Stimulated activated CD4-positive, alpha-beta T cell treated with anti-CD3 and anti-CD28 coated beads, Interleukin-12 subunit alpha, Interleukin-12 subunit beta, amount 100 ng/mL, for 4 hours (primary cell): ENCODE measurements around the gene USP6NL.
"Not testable (repeated sequence)": the region's sequence is repeated elsewhere in the genome, so short reads cannot be mapped to it uniquely, and the experiment has no call there.

ENCODE experiments used
- DNase-seq: peaks from one replicate; pipeline ENCODE4 v3.0.0-alpha.2; 2020

The USP6NL gene

GRCh38 chr10:11511321-11511720 is 100.1 kb downstream of the USP6NL start:
- DNase-seq = no peak

GRCh38 chr10:11510736-11511135 is 100.7 kb downstream of the USP6NL start:
- no peak for DNase-seq

GRCh38 chr10:11510281-11510680 is 101.2 kb downstream of the USP6NL start:
- no peak for DNase-seq

DNA sequence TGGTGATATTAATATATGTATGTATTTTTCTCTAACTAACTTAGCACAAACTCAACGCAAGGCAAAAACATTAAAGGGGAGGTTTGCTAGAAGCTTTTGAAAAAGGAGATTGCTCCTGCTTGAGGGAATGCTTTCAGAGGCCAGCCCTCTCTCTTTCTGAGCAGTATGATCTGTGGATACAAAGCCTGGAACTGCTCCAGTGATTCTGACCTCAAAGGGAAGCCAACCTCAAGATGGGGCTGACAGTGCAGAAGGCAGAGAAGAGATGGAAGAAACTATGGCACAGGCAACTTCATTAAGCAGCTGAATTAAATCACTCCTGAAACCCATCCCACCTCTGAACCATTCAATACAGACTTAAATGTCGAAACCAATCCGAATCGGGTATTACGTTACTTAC is 102.4 kb downstream of the USP6NL start:
- DNase-seq = no peak

DNA sequence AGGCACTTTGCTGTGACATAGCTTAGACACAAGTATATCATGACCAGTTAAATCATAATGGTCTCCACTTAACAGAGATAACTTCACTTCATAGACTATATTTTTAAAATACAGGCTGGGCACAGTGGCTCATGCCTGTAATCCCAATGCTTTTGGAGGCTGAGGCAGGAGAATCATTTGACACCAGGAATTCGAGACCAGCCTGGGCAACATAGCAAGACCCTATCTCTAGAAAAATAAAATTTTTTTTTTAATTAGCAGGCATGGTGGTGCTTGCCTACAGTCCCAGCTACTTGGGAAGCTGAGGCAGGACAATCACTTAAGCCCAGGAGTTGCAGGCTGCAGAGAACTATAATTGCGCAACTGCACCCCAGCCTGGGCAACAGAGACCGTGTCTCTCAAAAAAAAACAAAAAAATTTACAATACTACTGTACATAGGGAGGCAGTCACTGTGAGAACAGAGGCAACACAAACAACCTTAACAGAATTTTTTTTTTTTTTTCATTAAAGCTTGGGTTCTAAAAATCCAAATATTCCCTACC is 105.1 kb downstream of the USP6NL start:
- DNase-seq = no peak

GRCh38 chr10:11505639-11506038 is 105.8 kb downstream of the USP6NL start:
- DNase-seq = peak; percentile 6

- no peak for DNase-seq
These were observed 106.7 kb downstream of the USP6NL start for GRCh38 chr10:11504566-11505285.

DNA sequence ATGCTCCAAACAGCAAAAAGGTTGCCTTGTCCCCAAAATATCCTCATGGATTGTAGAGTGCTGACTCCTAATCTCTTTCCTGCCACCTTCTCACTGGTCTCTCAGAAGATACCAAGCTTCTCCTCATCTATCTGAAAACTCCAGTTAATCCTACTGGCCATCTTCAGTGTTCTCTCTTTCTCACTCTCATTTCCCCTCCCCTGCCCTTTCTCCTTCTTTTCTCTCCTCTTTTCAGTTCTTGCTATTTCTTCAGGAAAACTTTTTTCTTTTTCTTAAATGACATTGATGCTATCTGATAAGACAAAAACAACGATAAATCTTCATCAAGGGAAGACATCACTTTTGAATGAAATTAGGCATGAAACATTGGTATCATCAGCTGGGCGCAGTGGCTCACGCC is 109.8 kb downstream of the USP6NL start:
- DNase-seq = no peak

- no peak for DNase-seq
These were observed 111.9 kb downstream of the USP6NL start for GRCh38 chr10:11499425-11500071.

- no peak for DNase-seq
These were observed 113.1 kb downstream of the USP6NL start for GRCh38 chr10:11498399-11498798.

DNA sequence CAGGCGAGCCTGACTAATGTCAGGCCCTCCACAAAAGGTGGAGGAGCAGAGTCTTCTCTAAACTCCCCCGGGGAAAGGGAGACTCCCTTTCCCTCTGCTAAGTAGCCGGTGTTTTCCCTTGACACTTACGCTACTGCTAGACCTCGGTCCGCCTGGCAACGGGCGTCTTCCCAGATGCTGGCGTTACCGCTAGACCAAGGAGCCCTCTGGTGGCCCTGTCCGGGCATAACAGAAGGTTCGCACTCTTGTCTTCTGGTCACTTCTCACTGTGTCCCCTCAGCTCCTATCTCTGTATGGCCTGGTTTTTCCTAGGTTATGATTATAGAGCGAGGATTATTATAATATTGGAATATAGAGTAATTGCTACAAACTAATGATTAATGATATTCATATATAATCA is 116.5 kb downstream of the USP6NL start:
- DNase-seq = not testable (repeated sequence)

DNA sequence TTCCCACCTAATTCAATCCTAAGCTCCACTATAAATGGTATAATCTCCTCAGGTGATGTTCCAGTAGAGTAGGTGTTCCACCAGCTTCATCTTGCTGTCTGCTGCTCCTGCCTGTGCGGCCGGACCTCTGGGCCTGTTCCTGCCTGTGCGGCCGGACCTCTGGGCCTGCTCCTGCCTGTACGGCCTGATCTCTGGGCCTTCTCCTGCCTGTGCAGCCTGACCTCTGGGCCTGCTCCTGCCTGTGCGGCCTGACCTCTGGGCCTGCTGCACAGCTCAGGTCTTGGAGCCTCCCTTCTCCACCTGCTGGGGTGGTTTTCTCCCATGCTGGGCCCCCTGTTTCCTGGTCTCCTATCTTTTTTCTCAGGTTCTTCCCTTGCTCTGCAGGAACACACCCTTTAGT is 117.8 kb downstream of the USP6NL start:
- no peak for DNase-seq

DNA sequence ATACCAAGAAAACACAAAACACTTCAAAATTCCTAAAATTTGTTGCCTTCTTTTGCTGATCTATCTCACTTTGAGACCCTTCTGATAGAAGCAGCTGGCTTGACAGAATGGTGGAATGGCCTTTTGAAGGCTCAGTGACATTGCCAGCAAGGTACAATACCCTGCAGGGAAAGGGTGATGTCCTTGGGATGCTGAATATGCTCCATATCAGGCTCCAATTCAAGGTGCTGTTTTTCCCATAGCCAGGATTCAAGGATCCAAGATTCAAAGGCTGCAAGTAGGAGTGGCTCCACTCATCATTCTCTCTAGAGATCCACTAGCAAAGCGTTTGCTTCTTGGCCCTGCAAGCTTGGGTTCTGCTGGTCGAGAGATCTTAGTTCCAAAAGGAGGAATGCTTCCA is 120.4 kb downstream of the USP6NL start:
- no peak for DNase-seq

GRCh38 chr10:11489591-11489990 is 121.9 kb downstream of the USP6NL start:
- no peak for DNase-seq

DNA sequence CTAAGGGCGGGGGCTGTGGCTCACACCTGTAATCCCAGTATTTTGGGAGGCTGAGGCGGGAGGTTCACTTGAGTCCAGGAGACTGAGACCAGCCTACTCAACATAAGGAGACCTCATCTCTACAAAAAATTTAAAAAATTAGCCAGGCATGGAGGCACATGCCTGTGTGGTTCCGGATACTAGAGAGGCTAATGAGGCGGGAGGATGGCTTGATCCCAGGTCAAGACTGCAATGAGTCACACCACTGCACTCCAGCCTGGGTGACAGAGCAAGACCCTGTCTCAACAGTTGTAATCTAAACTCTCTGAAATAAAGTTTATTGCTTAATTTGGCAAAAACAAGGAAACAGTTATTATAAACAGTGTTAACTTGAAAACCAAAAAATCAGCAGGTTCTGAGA is 123.3 kb downstream of the USP6NL start:
- no peak for DNase-seq

- DNase-seq = no peak
These were observed 128.0 kb downstream of the USP6NL start for GRCh38 chr10:11483201-11484148.

- DNase-seq = no peak
These were observed 129.1 kb downstream of the USP6NL start for GRCh38 chr10:11482306-11482705.

DNA sequence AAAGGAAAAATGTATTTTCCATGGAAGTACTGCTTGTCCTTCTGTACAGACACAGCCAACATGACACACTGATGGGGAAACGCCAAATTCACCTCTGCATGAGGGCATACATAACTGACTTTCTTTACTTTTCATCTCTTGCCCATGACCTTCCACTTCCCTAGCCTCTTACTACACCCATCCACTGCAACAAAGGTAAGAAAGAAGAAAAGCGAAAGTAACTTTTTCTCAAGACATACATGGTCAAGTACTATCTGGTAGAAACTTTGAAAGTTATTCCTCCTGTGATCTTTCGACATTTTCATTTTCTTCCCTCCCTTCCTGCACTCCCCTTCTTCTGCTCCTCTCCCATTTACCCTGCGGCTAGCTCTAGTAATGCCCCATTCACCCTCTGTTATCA is 130.8 kb downstream of the USP6NL start:
- no peak for DNase-seq

- DNase-seq = no peak
These were observed 132.2 kb downstream of the USP6NL start for GRCh38 chr10:11479300-11479699.

DNA sequence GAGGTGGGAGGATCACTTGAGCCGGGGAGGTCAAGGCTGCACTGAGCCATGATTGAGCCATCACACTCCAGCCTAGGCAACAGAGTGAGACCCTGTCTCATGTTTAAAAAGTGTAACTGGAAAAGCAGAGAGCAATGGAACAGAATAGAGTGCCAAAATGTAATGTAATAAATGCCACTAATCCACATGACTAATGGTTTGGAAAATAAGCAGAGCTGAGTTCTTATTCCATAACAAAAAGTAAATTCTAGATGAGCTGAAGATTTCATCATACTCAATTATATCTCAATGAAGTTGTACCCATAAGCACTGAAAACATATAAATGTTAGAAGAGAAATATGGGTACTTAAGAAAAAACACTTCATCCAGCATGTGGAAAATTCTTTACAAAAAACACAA is 132.6 kb downstream of the USP6NL start:
- no peak for DNase-seq

GRCh38 chr10:11475831-11476434 is 135.5 kb downstream of the USP6NL start:
- DNase-seq = no peak

DNA sequence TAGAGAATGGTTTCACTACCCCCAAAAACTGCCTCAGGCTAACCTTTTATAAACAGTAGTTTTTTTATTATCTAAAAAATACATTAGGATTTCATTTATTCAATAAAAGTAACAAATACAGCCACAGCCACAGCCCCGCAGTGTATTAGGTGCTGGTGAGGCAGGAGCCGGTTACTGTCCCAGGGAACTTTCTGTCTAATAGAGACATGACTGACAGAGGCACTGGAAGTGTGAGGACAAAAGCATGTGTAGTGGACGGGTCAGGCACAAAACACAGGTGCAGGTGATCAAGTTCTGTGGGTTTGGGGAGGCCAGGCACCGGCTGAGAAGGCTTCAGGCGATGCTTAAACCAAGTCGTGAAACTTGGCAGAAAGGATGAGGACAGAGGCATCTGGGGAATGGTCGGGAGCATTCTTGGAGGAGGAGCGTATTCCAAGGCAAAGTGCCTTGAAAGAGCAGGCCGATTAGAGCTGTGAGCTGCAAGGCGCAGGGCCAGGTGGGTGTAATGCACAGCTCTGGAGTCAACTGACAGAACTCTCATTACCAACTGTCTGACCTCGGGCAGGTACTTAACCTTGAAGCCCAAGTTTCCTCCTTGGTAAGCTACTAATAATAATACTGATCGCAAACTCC is 138.2 kb downstream of the USP6NL start:
- no peak for DNase-seq
